Measurements from ENCODE around the gene MST1.

GRCh38 chr3:49703956-49704355, 14.7 kb upstream of the MST1 start:
- no peak for TF ChIP-seq POLR2A (IDR thresholded peaks at IDR 0.05)
- no peak for TF ChIP-seq CTCF (IDR thresholded peaks at IDR 0.05)

Measured in adrenal gland (tissue), 5 donors.